ENCODE measurements around the gene GPR3. TPM values are rescaled to one million over a fixed set of nuclear protein-coding genes. Genes with fewer than 3 reads are reported as not detected.

GPR3 gene
- 0.98 and 2.6 TPM in 2 replicates for total RNA-seq

GRCh38 chr1:27392096-27392777 is at the start of gene GPR3:
GPR3 (plus strand) TSS chr1:27392622; CDS start chr1:27393799, 1,177 bp downstream.

GRCh38 chr1:27366411-27367159 is 25.8 kb upstream of the GPR3 start, which contains the start of gene MAP3K6:
MAP3K6 (minus strand) TSS chr1:27366961; CDS start chr1:27366597, 364 bp downstream.

DNA sequence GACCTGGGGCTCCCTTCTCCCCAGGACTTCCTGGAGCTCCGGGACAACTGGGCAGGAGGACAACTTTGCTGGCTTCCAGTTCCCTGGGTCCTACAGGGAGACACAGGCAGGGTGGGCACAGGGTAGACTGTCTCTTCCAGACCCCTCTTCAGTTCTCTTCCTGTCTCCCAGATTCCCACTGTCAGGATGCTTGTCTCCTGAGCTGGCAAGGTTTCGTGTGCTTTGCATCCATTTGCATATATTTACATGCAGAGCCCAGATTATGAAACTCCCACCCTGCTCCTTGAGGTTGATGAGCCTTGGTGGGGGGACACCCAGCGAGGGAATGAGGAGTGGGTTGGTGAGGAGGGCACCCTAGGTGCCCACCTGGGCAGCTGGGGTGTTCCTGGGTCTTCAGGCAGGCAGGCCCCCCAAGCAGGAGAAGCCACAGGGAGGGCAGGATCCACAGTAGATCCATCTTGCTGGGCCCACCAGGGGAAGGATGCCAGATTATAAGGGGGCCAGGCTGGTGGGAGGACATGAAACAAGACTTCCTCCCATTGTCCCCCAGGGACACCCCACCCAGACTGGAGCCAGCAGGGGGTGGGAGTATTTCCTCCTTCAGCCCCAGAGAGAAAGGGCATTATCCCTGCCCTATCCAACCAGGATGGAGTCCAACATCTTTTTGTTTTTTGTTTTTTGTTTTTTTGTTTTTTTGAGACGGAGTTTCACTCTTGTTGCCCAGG is 17.9 kb upstream of the GPR3 start, which contains the start of gene FCN3:
FCN3 (minus strand) TSS at position 463 of the 725 bp plus-strand sequence; CDS start at position 457, 6 bp downstream.

DNA sequence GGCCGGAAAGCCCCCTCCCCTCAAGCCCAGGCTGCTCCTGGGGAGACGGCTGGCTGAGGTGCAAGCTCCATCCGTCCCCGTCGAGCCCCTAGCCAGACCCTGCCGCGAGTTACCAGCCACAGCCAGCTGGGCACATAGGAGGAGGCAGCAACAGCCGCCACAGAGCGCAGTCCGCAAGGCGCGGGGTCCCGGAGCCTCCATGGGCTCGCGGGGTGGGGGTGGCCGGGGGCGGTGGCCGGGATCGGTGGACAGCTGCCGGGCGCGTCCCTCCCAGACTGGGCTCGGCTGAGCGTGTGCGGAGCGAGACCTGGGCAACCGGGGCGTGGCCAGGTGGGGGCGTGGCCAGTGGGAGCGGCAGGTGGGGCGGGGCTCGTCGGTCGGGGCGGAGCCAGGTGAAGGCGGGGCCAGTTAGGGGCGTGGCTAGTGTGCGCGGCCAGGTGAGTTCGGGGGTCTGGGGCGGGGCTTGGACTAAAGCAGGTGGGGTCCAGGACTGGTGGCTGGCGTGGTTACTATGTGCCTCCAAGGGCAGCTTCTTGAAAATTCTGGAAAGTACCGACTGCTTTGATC is 9.3 kb upstream of the GPR3 start, which contains the start of gene CD164L2:
CD164L2 (minus strand) TSS at position 295 of the 567 bp plus-strand sequence; CDS start at position 201, 94 bp downstream.

Other genes starting within 250 kb of the GPR3 start
- 12.7 and 13.0 TPM in 2 replicates for gene SLC9A1, start 237.5 kb upstream of the GPR3 start, total RNA-seq
- gene WDTC1, start 158.0 kb upstream of the GPR3 start, total RNA-seq: 22.4 and 30.4 TPM in 2 replicates
- gene TMEM222, start 70.5 kb upstream of the GPR3 start, total RNA-seq: 29.4 and 41.2 TPM in 2 replicates
- under 0.01 and 0.10 TPM in 2 replicates for gene SYTL1, start 50.6 kb upstream of the GPR3 start, total RNA-seq
- gene MAP3K6, start 25.7 kb upstream of the GPR3 start, total RNA-seq: 13.4 and 16.9 TPM in 2 replicates
- 0.33 and 0.48 TPM in 2 replicates for gene FCN3, start 17.8 kb upstream of the GPR3 start, total RNA-seq
- gene CD164L2, start 9.3 kb upstream of the GPR3 start, total RNA-seq: not detected in 2 replicates
- 57.8 and 64.7 TPM in 2 replicates for gene WASF2, start 97.5 kb downstream of the GPR3 start, total RNA-seq
- 14.4 and 18.9 TPM in 2 replicates for gene AHDC1, start 211.5 kb downstream of the GPR3 start, total RNA-seq
- gene FGR, start 242.6 kb downstream of the GPR3 start, total RNA-seq: under 0.01 and 0.19 TPM in 2 replicates

All from vein endothelial cell (primary cell).